H54 (cell line): Measurements from ENCODE around the gene NDUFS6.

Experiments
- DNase-seq: peaks from one replicate; pipeline ENCODE4 v3.0.0; 2011; ENCODE audit warnings: low spot score, mixed read lengths; ENCODE audit not compliant: insufficient read length
- FAIRE-seq: peaks from 3 replicates; lab custom pipeline; 2011; peaks lifted over from hg19 to GRCh38; lab: Jason Lieb, UNC
- POLR2A ChIP-seq: IDR thresholded peaks from 2 replicates; pipeline ENCODE4 v1.6.1; 2011; ENCODE audit warnings: low read depth, mild to moderate bottlenecking, low read length

Gene NDUFS6

DNA sequence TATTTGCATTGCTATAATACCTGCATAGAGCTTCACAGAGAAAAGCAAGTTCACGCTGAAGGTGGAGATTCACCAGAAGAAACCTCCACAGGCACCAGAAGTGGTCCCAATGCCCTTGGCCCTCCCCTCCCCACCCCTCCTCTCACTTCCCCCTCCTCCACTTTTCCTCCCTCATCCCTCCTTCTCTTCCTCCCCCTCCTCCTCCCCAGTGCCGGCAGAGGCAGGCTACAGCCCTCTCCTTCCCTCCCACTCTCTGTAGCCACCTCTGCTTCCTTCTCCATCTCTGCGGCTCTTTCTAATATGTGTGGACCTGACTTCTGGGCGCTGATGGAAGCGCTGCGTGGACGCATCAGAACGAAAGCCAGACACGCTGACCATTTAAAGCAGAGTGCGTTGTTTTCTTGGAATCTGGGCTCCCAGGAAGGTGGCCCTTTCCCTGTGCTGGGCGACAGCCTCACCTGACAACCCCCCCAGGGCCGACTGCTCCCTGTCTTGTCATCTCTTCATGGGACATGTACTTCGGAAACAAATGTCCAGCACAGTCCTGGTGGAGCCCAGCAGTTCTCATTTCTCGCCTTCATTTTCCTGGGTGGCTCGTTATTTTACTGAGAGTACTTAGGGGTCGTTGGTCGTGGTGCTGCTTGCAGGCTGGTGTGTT lies 29.5 kb downstream of the NDUFS6 start:
- no peak for DNase-seq
- no peak for TF ChIP-seq POLR2A
- no peak for FAIRE-seq

DNA sequence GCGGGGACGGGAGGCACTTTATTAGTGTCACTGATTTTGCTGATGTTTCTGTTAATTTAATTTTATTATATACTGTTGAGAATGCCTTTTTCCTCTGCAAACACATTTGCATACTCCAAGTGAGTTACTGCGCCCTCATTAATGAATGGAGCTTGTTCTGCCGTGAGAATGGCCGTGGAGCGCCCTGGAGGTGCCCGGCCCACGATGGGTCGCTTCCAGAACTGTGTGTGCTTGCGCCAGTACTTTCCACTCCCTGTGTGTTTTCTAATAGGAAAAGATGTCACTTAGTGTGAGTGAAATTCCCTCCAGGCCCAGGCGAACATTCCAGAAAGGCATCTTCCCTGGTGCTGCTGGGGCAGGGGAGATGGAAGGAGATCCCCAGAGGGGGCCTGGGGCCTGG lies 30.1 kb downstream of the NDUFS6 start:
- no peak for FAIRE-seq
- no peak for DNase-seq
- TF ChIP-seq POLR2A, result no peak

DNA sequence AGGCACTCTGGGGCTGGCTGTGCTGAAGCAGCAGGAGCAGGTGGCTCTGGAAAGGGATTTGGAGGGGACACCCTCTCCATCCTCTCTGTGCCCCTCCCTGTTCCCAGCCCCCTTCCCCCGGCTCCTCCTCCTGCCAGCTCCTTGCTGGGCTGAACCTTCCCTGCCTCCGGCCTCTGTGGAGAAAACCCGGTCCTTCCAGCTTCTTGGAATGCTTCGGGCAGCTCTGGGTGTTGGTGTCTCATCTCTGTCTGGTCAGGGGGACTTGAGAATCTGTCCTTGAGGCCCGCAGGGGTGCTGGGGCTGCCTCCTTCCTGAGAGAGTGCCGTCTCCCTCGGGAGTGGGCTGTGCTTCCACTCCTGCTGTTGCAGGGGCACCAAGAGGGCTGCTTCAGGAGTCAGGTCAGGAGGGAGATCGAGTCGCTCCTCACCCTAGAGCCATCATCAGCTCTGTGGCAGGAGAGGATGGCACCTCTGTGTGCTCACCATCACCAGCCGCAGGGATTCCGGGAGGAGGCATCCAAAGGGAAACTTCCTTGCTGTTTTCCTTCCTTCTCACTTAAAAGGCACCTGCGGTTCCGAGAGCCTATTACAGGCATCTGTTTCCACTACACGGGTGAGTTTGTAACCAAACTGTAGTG lies 30.6 kb downstream of the NDUFS6 start:
- DNase-seq, result no peak
- TF ChIP-seq POLR2A, result no peak
- FAIRE-seq, result no peak

DNA sequence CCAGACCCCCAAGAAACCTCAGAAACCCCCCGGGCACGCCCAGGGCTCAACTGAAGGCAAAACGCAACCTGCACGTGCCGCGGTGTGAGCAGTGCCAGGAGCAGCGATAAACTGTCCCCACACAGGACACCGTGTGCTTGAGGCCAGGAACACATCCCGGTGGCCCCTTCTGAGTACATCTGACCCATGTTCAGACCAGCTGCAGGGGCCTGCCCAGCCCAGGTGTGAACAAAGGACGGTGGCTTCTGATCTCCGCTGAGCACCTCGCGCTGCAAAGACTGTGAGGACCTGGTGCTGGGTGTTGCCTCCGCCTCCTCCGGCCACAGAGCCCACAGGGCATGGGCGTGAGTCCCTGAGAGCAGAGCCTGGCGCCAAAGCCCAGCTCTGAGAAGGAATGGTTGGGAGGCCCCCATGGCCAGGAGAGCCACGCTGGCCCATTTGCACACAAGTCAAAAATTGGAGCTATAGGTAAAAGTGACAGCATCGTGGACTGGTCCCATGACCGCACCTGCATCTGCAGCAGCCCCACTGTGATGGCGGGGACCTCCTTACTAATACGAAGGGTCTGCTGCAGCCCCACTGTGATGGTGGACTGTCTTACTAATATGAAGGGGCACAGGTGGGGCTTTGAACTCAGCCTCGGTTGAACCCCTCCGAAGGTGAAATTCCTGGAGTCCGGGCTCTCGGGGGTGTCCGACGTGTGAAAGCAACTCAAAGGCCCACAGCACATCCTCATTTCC lies 31.5 kb downstream of the NDUFS6 start:
- TF ChIP-seq POLR2A, result no peak
- no peak for DNase-seq
- no peak for FAIRE-seq

DNA sequence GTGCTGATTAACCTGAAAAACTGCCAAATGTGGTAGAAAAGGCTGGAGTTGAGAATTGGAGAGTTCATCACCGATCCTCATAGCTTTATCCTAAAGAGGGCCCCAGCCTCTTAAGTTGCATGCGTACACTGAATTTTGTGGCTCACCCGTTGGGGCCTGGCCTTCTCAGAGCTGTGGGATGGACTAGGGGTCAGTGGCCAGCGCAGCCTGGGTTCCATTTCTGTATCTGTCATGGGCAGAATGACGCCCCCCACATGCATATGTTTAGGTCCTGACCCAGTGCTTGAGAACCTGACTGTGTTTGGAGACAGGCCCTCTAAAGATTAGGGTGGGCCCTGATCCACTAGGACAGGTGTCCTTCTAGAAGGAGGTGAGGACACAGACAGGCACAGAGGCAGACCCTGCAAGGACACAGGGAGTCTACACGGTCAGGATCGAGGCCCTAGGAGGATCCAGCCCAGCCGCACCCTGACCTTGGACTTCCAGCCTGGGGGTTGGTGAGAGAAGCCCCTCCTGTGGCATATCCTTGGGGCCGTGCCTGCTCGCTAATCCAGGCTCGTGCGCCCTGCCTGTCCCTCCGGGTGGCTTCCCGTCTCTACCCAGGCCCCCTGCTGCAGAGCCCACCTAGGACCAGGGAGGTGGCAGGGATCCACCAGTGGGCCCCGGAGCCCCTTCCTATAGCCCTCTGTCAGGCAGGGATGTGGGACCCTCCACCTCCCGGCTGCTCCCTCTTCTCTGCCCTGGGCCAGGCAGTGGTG lies 32.2 kb downstream of the NDUFS6 start:
- no peak for TF ChIP-seq POLR2A
- FAIRE-seq, result no peak
- DNase-seq, result no peak

DNA sequence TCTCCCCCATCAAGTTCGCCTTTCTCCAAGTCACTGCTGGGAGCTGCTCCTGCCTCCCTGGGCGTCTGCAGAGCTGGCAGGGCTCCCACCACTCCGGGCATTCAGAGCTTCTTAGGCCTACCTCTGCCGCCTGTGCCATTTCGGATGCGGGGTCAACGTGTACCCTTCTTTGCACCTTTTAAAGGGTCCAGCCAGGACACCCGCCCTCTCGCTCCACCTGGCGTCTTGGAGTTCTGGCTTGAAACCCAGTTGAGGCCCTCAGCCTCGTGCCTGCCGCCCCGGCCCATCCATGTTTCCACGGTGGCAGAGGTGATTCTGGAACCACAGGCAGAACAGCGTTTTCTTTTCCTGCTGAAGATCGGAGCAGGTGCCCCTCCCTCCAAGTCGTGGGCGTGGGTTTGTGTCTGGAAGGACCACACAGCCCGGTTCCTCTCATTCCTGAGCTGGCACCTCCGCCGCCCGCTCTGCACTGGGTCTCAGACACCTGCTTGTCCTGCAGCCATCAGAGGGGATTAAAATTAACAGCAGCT lies 32.9 kb downstream of the NDUFS6 start:
- FAIRE-seq (no peak), DNase-seq (no peak)
- TF ChIP-seq POLR2A, result no peak

DNA sequence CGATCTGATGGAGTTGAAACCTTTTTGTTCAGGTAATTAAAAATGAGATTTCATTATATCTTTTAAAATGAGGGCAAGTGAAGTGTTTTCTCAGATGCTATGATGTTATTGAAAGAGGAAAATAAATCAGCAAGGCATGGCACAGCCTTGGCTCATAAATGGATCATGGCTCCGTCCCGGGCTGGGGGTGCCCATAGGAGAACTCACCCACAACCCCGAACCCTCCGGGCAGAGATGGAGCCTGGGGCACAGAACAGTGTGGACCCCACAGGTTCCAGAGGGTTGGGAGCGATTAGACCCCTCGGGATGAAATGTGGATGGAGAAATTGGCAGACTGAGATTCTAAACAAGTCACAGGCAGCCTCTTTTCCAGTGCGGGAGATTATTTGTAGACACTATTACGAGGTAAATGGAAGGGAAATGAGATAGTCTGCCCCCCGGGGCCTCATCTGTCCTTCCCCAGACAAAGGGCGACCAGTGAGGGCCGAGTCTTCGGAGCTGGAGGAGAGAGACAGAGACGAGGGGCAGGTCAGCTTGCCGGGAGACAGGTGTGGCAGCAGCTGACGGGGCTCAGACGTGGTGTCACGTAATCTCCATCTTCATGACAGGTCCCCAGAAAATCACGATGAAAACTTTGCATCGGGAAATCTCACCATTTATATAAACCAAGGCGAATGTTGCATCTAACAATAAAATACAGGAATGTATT lies 33.7 kb downstream of the NDUFS6 start:
- FAIRE-seq (no peak), DNase-seq (no peak)
- no peak for TF ChIP-seq POLR2A

DNA sequence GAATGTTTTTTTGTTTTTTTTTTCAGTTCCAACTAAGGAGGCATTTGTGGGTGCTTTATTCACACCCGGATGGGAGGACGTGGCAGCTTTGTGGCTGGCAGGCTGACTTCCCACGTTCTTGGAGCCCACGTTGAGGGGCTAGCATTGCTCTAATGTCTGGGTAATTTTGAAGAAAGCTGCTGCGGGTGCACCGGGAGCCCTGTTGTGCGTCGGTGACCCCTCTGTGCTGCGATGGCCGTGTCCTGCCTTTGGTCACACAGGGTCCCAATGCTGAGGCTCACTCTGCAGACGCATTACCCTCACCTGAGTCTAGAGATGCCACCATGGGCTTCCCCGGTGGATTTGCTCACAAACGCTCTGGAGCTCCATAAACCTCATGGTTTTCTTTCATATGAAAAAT lies 34.2 kb downstream of the NDUFS6 start:
- TF ChIP-seq POLR2A, result no peak
- FAIRE-seq, result no peak
- no peak for DNase-seq

DNA sequence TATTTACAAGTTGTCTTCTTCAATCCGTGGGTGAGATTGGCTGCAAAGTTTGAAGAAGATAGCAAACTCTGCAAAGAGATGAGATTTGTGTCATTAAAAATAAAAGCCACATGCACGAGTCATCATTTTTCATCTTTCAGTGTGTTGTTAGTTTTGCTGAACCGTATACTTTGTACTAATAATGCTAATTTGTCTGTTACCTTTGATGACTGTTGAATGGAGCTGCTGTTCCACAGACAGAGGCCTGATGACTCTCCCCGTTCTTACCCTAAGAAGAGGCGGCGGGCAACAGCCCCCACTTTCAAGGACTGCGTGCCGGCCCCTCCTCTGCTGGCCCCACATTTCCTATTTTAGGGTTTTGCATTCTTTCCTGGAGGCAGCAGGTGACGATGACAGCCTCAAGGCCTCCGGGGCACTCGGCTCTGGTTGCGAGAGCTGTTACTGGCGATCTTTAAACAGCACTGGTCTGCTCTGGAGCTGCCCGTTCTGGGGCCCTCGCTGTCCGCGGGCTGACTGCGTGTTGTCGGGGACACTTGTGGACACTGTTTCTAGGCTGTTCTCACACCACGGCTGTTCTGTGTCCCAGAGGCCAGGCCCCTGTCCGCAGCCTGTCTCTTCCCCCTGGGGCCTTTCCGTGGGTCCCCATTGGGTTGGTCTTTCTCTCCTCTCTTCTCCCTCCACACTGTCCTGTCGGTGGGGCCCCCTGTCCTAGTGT lies 35.1 kb downstream of the NDUFS6 start:
- TF ChIP-seq POLR2A, result no peak
- FAIRE-seq (no peak), DNase-seq (no peak)

DNA sequence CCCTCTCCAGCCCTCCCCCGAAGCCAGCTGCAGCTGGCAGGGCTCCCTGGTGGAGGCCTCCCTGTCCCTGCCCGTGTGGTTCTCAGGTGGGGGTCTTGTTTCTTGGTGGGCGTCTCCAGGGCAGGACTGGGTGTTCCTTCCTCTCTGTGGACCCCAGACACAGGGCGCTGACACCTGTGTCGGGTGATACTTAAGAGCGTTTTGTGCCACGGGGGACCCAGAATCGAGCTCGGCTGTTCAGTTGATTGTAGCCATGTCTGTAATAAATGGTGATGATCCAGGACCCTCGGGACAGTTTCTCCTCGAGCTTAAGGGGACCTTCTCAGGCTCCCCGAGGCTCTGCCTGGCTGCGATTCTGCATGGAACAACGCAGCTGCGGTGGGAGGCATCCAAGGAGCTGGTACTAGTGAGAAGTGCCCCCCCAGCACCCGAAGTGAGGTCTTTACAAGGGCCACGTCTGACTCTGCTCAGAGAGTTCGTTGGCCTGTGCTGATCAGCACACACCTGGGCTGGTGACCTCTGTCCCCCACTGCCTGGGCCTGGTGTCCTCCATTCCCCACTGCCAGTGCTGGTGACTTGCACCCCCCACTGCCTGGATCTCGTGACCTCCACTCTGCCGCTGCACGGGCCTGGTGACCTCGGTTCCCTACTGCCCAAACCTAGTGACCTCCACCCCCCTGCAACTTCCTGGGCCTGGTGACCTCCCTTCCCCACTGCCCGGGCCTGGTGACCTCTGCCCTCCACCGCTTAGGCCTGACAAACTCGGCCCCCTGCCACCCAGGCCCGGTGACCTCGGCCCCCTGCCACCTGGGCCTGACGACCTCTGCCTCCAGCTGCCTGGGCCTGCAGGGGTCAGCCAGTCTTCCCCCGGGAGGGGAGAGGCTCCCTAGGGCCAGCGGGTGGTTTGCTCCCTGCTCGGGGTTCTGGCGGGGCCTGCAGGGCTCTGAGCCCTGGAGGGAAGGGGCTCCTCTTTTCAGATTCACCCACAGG lies 36.0 kb downstream of the NDUFS6 start:
- FAIRE-seq (no peak), DNase-seq (no peak)
- TF ChIP-seq POLR2A, result no peak

DNA sequence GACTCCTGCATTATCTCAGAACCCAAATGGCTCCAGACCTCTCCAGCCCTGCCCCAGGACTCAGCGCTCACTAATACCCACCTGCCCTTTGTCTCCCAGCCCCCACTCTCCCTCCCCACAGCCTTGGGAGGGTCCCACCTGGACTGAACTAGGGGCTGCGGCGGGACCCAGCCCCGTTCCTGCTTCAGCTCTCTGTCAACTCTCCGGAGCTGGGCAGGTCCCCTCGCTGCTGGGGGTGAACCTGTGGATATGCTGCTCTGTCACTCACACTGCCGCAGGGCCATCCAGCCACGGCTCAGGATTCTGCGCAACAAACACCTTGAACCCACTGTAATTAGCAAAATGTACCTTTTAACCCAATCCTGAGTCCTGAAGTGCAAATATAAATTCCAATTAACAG lies 36.8 kb downstream of the NDUFS6 start:
- no peak for TF ChIP-seq POLR2A
- no peak for FAIRE-seq
- no peak for DNase-seq
